HFFc6 (cell line): Measurements from ENCODE around the gene HAPLN2. TPM values are rescaled to one million over a fixed set of nuclear protein-coding genes. Genes with fewer than 3 reads are reported as not detected.
A peak's percentile ranks its signal among the peaks of the same experiment; 100 is the strongest.
"Not testable (repeated sequence)": the region's sequence is repeated elsewhere in the genome, so short reads cannot be mapped to it uniquely, and the experiment has no call there.

ENCODE experiments used
- DNase-seq: peaks from one replicate; pipeline ENCODE4 v3.0.0-alpha.2; 2018
- H3K27ac Mint-ChIP-seq: 2 replicates; pipeline ENCODE4 v1.8.0; 2020; ENCODE audit warnings: mild to moderate bottlenecking, mixed read lengths
- H3K27me3 Mint-ChIP-seq: 2 replicates; pipeline ENCODE4 v1.8.0; 2021; ENCODE audit warnings: mild to moderate bottlenecking, moderate library complexity, mixed read lengths; ENCODE audit not compliant: insufficient read depth
- H3K36me3 Mint-ChIP-seq: 2 replicates; pipeline ENCODE4 v1.8.0; 2021; ENCODE audit warnings: low read depth, mixed read lengths
- H3K4me1 Mint-ChIP-seq: 2 replicates; pipeline ENCODE4 v1.8.0; 2020; ENCODE audit warnings: low read depth, mixed read lengths
- H3K4me3 Mint-ChIP-seq: 2 replicates; pipeline ENCODE4 v1.8.0; 2020; ENCODE audit warnings: mild to moderate bottlenecking, moderate library complexity, mixed read lengths
- H3K9me3 Mint-ChIP-seq: 2 replicates; pipeline ENCODE4 v1.8.0; 2020; ENCODE audit warnings: mild to moderate bottlenecking, mixed read lengths
- CTCF ChIP-seq: fragments of 200-600 bp; sonication (generic); IDR thresholded peaks from 2 replicates; pipeline ENCODE4 v1.5.0; 2021; ENCODE audit warnings: antibody characterized with exemption, mild to moderate bottlenecking
- total RNA-seq, 6 experiments: library from RNA; stranded (reverse); fragmentation: NEBNext Ultra II Directional; extraction: Animal tissue kit (Norgen Biotek cat#: 25700); gene quantifications; 2 replicates in 1 of 6; 3 replicates in 5 of 6; pipeline ENCODE4 v1.2.3, GENCODE V29; 2021

HAPLN2 gene
- total RNA-seq, 6 experiments from 2014 or later, result not detected

GRCh38 chr1:156601892-156602291, 17.3 kb upstream of the HAPLN2 start:
- no peak for DNase-seq
- no peak for TF ChIP-seq CTCF
- peaks cover 3% of the 10 kb centered on the region for H3K27me3 Mint-ChIP-seq
- H3K27ac Mint-ChIP-seq, result peak overlapping the region; percentile 97
- peak overlapping the region; percentile 98 for H3K4me3 Mint-ChIP-seq
- no peaks in the 10 kb centered on the region; the same call in 1 of the 2 replicates for H3K36me3 Mint-ChIP-seq
- no peaks in the 10 kb centered on the region for H3K9me3 Mint-ChIP-seq
- H3K4me1 Mint-ChIP-seq, result peaks cover 28% of the 10 kb centered on the region

GRCh38 chr1:156602557-156602993, 16.6 kb upstream of the HAPLN2 start:
- peaks cover 28% of the 10 kb centered on the region for H3K4me1 Mint-ChIP-seq
- H3K27me3 Mint-ChIP-seq, result peaks cover 3% of the 10 kb centered on the region; the same call in 1 of the 2 replicates
- no peak for DNase-seq
- H3K4me3 Mint-ChIP-seq, result peak overlapping the region; percentile 42; the same call in 1 of the 2 replicates
- no peak overlapping the region for H3K27ac Mint-ChIP-seq
- no peaks in the 10 kb centered on the region; the same call in 1 of the 2 replicates for H3K36me3 Mint-ChIP-seq
- no peaks in the 10 kb centered on the region for H3K9me3 Mint-ChIP-seq
- TF ChIP-seq CTCF, result peak; percentile 60

GRCh38 chr1:156607344-156607743, 11.9 kb upstream of the HAPLN2 start:
- H3K4me3 Mint-ChIP-seq, H3K27ac Mint-ChIP-seq, DNase-seq, H3K9me3 Mint-ChIP-seq, H3K36me3 Mint-ChIP-seq, H3K27me3 Mint-ChIP-seq: not testable (repeated sequence)
- H3K4me1 Mint-ChIP-seq, result peaks cover 20% of the 10 kb centered on the region

GRCh38 chr1:156608036-156608674, 11.1 kb upstream of the HAPLN2 start:
- DNase-seq, result peak; percentile 70
- no peak overlapping the region for H3K27ac Mint-ChIP-seq
- H3K4me3 Mint-ChIP-seq, result no peak overlapping the region
- no peaks in the 10 kb centered on the region for H3K9me3 Mint-ChIP-seq
- H3K4me1 Mint-ChIP-seq, result peaks cover 12% of the 10 kb centered on the region
- H3K27me3 Mint-ChIP-seq, result peaks cover 17% of the 10 kb centered on the region
- no peaks in the 10 kb centered on the region for H3K36me3 Mint-ChIP-seq
- peak; percentile 80 for TF ChIP-seq CTCF

GRCh38 chr1:156608981-156609380, 10.2 kb upstream of the HAPLN2 start:
- Mint-ChIP-seq H3K36me3 (no peaks in the 10 kb centered on the region), H3K27me3 (peaks cover 17% of the 10 kb centered on the region), H3K9me3 (no peaks in the 10 kb centered on the region), H3K27ac (no peak overlapping the region), H3K4me1 (peaks cover 12% of the 10 kb centered on the region), H3K4me3 (no peak overlapping the region)
- DNase-seq, result no peak
- peak; percentile 81 for TF ChIP-seq CTCF

GRCh38 chr1:156610072-156610471, 9.1 kb upstream of the HAPLN2 start:
- not testable (repeated sequence) for H3K36me3 Mint-ChIP-seq
- peaks cover 12% of the 10 kb centered on the region for H3K4me1 Mint-ChIP-seq

More at GRCh38 chr1:156610072-156610471, 9.1 kb upstream of the HAPLN2 start:
- H3K4me3 Mint-ChIP-seq, H3K9me3 Mint-ChIP-seq, DNase-seq, H3K27ac Mint-ChIP-seq: not testable (repeated sequence)
- H3K27me3 Mint-ChIP-seq, result peaks cover 27% of the 10 kb centered on the region
